ENCODE results near the gene RNF34.

Gene RNF34

DNA sequence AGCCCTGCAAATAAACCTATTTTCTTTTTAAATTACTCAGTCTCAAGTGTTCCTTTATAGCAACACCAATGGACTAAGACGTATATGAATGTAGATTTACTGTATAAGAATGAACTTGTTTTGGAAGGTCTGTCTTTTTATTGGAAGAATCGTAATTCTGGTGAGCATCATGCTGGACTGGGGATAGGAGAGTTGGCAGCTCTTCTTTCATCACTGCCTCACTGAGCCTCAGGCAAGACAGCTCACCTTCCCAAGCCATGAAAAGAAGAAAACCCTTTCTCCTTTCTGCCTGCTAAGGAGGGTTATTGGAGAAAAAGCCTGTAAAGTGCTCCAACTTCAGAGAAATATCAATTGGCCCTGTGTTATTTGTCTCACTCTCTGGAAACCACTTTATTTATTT is 9.1 kb upstream of the RNF34 start:
- no peak for DNase-seq

DNA sequence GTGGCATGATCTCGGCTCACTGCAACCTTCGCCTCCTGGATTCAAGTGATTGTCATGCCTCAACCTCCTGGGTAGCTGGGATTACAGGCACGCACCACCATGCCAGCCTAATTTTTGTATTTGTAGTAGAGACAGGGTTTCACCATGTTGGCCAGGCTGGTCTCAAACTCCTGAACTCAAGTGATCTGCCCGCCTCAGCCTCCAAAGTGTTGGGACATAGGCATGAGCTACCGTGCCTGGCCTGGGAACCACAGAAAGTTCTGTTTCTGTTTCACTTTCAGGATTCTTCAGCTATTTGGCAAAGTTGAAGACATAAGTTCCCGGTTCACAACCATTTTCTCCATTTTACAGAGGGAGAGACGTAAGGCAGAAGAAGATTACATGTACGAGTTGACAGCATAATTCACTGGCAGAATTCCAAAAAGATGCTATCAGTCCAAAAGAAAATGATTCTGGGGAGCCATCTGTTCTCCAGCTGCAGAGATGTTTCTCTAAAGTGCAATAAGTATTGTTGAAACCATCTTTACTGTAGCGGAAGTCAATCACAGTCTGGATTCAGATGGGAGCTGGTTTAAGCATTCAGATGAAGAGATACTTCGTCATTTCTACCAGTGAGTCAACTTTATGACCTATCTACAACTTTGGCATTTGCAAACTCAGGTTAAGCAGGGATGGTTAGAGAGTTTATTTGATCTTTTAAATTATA is 8.1 kb upstream of the RNF34 start:
- DNase-seq = no peak

DNA sequence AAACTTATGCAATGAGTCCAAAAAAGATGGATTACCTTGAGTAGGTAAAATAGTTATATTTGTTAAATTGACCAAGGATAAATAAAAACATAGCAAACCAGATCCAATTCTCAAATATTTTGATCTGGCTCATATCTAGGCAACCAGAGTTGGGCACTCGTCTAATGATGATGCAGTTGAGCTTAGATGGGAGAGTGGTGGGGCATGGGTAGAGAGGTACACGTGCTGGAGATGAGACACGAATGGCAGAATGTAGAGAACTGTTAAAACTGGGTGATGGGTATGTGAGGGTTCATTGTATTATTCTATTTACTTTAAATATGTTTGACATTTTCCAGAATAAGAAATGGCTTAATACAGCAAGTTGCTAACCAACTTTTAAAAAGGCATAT is 7.6 kb upstream of the RNF34 start:
- DNase-seq = no peak

DNA sequence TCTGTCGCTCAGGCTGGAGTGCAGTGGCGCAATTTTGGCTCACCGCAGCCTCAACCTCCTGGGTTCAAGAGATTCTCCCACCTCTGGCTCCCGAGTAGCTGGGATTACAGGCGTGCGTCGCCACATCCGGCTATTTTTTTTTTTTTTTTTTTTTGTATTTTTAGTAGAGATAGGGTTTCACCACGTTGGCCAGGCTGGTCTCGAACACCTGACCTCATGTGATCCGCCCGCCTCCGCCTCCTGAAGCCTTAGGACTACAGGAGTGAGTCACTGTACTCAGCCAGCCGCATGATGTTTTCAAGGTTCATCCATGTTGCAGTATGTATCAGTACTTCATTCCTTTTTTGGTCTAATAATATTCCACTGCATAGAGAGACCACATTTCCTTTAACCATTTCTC is 2.4 kb upstream of the RNF34 start:
- no peak for DNase-seq

DNA sequence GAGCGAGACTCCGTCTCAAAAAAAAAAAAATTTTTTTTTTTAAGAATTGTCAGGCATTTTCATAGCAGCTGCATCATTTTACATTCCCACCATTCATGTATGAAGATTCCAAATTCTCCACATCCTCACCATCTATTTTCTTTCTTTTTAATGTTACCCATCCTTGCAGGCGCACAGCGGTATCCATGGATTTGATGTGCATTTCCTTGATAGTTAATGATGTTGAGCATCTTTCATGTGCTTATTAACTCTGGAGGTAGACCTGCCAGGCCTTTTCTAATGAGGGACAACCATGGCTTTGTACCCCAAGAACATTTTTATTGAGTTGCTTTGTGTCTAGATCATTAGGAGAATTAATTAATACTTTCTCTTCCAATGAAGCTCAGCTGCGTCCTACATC is 1.6 kb upstream of the RNF34 start:
- DNase-seq = no peak

DNA sequence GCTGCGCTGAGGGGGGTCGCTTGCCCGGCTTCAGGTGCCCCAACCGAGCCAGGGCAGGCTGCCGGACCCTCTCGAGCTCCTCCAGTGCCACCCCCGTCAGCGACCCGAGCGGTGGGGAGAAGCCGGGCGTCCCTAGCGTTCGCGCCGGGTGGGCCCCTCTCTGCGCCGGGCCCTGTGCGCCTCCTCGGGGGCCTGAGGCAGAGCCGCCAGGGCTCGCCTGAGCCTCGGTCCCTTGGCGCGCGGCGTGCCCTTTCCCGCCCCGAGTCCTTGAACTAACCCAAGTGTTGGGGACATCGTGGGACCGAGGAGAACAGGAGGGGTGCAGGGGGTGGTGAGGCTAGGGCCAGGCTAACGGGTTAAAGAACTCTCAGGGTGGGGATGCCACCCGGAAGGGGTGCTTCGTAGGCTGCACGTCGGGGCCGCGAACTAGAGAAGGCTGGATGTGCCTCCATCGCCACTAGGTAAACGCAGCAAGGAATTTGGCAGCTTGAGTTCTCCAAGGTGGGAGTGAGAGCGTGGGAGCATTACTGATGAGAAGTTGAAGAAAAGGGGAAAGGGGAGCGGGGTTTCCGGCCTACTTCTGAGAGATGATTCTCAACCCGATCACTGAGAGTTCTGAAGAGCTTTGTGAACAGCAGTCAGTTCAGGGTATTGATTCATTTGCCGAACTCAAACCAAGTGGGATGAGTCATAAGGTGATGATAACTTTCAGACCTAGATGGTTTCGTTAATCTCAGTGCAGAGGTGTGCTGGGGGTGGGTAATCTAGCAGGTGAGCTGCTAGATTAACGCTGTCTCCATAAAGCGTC is 618 bp downstream of the RNF34 start:
- DNase-seq = no peak

DNA sequence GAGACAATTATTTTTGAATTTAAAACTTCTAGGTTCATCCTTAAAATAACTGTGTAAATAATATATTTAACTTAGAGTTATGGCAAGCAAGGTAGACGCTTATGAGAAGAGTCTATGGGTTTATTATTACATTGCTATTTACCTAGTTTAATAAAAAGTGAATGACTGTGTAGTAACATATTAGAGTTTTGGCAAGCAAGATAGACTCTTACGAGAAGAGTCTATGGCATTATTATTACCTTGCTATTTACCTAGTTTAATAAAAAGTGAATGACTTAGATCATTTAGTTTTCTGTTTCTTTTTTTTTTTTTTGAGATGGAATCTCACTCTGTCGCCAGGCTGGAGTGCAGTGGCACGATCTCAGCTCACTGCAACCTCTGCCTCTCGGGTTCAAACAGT is 3.8 kb downstream of the RNF34 start:
- no peak for DNase-seq

DNA sequence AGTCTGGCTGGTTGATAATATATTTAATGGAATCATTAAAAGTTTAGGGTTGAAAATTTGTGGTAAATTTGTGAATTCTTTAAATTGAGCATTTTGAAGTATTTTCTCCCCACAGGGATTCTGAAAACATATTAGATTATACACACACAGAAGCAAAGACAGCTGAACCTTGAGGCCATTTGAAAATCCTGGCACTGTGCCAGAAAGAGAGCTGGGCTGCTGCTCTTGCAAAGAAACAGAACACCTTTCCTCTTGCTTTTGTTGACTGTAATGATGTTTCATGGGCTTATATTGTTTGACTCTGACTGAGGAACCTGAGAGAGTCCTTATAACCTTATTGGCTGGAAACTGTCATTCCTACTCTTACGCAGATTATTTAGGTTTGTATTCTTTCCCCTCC is 4.8 kb downstream of the RNF34 start:
- peak; percentile 81 for DNase-seq

DNA sequence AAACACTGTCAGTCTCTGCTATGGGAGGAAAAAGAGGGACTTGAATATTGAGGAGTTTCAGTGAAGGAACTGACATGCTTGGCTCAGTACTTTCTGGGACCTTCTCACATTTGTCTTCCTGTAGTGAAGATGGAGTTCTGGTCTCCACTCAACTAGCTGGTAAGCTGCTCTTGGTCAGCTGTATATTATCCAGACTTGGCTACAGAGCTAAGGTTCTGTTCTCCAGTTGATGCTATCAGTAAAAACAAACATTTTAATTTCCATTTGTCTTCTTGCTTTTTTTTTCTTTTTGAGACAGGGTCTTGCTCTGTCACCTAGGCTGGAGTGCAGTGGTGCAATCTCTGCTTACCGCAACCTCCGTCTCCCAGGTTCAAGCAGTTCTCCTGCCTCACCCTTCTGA is 5.3 kb downstream of the RNF34 start:
- no peak for DNase-seq

DNA sequence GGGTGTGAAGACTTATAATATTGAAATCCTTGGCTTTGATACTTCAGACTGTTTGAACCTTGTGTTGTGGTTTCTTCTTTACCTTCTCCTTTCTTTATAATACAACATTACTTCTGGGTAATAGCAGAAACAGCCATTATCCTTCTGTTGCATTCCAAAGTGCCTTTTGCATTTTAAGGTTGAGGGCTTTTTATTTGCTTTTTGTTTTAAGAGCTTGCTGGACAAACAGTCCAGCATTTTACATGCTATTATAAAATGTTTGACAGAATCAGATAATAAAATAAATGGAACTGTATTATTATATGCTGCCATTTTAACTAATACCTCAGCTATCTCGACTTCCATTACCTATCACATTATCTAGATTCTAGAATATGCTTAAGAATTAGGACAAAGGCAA is 14.0 kb downstream of the RNF34 start:
- peak; percentile 73 for DNase-seq

DNA sequence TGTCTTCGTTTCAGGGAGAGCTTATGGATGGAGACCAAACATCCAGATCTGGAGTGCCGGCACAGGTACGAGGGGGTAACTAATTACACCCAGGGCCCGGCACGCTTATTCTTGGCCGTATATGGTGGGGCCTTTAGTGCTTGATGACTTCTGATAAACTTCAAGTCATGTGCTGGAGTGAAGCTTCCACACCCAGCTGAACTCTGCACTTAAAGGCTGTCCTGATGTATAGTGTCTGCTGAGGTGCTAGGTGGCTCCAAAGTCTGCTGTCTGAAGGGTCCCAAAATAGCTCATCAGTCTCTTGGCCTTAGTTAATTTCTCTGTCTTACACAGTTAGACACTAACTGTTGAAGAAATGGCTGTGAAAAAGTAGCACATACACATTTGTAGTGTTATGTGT is 17.9 kb downstream of the RNF34 start:
- DNase-seq = no peak

DNA sequence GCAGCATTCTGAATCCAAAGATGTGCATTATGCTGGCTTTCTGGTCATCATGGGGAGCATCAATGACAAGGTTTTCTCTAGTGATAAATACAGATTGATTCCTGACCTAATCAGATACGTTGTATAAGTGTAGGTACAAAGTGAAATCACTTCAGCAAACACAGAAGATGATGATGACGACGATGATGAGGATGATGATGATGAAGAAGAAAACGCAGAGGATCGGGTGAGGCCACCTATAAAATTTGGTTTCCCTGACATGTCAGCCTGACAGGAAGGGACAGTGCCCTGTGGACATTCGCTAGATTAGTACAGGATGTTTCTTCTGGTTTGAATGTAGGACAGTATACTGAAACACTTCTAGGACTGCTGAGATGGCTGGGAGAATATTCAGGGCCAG is 20.2 kb downstream of the RNF34 start:
- DNase-seq = no peak

DNA sequence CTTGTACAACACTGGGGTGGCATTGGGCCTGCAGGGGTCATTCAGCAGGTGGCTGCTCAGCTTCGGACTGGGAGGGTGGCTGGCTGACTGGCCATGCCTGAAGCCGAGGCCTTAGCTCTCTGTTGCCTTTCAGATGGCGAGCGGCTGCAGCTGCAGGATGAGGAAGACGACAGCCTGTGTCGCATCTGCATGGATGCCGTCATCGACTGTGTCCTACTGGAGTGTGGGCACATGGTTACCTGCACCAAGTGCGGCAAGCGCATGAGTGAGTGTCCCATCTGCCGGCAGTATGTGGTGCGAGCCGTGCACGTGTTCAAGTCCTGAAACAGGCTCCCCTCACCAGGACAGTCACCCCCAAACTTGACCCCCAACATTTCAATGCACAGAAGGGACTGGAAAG is 23.3 kb downstream of the RNF34 start:
- DNase-seq = no peak

DNA sequence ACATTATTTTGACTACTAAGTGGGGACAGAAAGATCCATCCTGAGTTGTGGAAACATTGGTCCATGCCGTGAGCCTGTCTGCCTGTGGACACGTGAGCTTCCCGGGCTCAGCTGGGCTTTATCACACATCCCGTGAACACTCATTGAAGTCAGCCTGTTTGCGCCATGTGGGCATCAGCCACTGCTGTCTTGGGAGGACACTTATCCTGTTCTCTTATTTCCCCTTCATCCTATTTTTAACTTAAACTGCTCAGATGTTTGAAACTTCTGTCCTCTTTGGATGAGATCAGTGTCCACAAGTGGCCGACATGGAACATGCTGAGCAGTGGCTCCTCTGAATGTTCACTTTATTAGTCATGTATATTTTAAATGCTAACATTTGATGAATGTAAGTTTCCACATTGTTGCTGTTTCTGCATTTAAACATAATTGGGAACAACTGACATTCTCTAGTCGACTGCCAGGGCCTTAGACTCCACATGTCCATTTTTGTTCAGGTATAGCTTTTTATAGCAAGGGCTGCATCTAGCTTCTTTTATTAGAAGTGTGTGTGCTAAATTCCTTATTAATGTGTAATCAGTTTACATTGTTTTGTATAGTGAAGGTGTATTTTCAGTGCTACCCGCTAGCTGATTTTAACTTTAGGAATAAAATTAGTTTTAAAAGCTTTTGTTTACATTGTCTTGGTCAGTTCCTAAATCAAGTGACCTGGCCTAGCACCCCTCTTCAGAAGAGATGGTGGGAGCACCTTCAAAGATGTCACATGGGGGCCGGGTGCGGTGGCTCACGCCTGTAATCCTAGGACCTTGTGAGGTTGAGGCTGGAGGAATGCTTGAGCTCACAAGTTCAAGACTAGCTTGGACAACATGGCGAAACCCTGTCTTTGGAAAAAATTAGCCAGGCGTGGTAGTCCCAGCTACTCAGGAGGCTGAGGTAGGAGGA is 24.0 kb downstream of the RNF34 start:
- no peak for DNase-seq

DNA sequence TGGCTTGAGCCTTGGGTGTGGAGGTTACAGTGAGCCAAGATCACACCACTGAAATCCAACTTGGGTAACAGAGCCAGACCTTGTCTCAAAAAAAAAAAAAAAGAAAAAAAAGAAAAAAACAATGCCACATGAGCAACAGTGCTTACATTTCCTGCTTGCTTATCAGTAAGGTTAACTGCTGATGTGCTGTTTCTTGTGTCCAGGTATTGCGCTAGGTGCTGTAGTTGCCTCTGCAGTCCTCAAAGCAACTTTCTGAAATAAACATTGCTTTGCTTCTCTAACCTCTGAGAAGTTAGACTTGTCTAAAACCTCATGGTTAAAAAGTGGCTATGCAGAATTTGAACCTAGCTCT is 24.7 kb downstream of the RNF34 start:
- no peak for DNase-seq

DNA sequence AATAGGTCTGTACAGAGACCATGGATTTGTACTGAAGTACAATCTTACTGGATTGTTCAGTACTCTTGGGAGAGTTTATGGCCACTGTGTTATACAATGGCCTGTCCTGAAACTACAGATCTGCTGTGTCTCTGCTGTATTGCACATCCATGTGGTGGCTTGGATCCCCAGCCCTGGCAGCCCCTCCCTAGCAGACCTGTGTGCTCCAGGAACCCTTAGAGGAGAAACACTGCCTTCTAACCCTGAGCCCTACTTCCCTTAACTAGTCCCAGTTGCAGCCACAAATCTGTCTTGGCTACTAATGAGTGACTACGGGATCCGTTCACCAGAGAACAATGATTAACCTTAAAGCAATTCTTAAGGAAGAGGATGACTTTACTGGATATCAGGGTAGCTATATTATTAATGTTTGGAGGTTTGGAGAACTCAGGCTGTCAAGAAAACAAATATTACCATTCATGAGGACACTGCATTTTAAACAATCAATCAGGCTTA is 27.7 kb downstream of the RNF34 start:
- DNase-seq = no peak

DNA sequence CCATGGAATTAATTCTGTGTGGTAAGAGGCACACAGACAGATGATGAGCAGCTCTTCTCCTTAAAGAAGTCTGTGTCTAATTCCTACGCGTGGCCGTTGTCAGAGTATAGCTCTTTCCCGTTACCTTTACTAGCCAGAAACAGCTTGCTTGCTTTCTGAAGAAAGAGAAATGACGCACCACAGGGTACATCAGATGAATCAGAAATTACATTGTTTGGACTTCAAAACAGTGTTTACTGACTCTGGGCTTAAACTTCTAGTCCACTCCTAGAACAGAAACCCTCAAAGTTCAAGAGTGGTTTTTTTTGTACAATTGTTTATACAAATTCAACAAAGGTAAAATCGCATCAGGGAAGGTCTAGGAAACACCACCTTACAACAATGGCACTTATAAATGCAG is 29.0 kb downstream of the RNF34 start:
- no peak for DNase-seq

DNA sequence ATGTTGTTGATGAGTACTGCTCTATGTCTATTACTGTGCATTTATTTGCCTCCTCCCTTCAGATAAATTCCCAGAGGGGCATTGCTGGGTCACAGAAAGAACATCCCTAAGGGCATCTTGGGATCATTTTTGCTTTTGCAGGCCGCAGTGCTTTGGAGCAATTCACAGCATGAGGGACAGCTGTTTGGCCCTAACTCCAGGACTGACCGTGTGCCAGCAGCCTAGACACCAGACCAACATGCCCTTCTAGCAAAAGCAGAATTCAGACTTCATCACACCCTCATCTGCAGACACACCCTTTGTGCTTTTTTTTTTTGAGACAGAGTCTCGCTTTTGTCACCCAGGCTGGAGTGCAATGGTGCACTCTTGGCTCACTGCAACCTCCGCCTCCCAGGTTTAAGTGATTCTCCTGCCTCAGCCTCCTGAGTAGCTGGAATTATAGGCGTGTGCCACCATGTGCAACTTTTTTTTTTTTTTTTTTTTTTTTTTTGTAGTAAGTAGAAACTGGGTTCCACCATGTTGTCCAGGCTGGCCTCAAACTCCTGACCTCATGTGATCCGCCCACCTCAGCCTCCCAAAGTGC is 31.0 kb downstream of the RNF34 start:
- no peak for DNase-seq

DNA sequence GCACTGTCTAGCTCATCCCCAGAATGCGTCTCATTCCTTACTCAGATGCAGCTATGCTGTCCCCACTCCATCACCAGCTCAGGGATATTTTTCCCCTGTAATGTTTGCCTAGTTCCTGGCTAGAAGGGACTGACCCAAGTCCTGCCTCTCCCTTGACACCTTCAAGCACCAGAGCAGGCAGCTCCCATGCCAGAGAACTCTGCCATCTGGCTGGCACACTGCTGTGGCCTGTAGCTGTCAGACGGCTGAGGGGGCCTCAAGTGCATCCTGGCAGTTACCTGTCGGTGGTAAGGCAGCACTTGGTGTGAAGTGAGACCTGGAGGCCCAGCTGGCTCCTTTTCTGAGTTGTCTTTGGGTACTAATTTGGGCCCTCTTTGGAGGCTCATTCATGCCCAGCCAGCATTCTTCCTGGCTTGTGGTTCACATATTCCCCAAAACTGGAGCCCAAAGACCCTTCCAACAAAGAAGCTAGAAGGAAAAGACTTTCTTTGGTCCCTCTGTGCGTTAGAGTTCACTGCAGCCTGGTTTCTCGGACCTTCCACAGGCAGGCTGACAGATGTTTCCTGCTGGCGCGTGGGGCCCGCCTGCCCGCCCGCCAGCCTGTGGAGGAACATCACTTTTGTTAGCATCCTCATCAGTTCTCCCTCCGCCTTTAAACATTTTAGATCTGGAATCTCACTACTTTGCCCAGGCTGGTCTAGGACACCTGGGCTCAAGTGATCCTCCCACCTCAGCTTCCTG is 33.0 kb downstream of the RNF34 start:
- no peak for DNase-seq

DNA sequence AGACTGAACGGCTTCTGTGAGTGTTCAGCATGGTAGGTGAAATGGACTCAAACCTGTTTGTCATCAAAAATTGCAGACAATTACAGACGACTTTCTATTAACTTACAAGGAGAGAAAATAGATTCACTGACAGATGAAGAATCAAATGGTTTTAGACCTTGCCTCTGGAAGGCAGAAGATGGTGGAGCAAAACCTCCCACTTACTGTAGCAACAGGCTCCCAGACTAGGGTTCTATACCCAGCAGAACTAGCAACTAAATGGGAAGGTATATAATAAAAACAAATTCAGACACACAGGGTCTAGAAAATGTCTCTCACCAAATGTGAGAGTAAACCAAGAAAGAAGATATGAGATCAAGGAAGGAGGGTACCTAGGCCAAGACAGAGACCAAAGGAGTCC is 36.8 kb downstream of the RNF34 start:
- DNase-seq = no peak

DNA sequence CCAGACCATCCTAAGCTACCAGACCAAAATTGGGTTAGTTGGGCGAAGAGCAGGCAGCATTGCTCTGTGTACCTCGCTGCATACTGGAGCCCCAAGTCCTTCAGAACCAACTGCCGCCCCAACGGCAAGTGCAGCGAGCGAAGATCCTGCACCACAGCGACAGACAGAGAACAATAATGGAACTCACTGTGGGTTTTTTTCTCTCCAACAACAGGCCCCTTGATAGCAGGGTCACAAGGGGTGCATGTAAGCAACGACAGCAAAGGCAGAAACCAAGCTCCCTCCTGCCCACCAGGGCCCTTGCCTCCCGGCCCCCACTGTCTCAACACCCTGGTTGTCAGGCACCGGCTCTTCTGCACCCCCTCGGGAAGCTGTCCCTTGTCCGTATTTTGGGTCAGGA is 39.0 kb downstream of the RNF34 start:
- no peak for DNase-seq

DNA sequence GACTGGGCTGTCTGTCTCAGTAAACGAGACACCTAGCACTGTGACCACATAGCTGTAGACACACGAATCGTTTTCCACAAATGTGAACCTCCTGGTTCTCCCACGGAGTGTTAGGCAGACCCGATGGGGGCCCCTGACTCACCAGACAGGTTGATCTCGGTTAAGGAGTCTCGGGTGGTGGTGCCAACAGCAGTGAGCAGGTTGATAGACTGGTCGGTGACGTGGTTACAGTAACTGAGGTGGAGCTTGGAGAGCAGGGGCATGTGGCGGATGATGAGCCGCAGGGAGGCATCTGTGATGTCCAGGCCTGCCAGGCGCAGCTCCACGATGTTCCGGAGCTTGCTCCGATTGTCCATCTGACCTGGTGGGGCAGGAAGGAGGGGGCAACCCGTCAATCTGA is 39.8 kb downstream of the RNF34 start:
- DNase-seq = no peak

Data from DMS79 (cell line).